Activated T-cell treated with anti-CD3 and anti-CD28 coated beads for 24 hours (primary cell): ENCODE data around the gene ESF1.

ENCODE experiments used
- DNase-seq: peaks from one replicate; pipeline ENCODE4 v3.0.0-alpha.2; 2020; ENCODE audit warnings: low read depth

ESF1 gene

GRCh38 chr20:13676682-13677081, 108.0 kb downstream of the ESF1 start:
- DNase-seq = no peak

DNA sequence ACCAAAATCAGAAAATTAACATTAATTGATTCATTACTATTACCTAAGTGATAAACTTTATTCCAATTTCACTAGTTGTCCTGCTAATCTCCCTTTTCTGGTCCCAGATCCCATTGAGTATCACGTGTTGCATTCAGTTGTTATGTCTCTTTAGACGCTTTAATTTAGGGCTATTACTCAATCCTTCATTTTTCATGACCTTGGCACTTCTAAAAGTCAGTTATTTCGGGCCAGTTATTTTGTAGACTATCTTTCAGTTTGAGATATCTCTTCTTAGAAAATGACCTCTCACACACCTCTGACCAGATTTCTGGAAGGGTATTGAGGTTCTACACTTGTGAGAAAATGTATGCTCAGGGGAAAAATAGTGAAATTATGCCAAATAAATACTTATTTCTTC, 112.0 kb downstream of the ESF1 start:
- no peak for DNase-seq

GRCh38 chr20:13671916-13672378, 112.8 kb downstream of the ESF1 start:
- no peak for DNase-seq

DNA sequence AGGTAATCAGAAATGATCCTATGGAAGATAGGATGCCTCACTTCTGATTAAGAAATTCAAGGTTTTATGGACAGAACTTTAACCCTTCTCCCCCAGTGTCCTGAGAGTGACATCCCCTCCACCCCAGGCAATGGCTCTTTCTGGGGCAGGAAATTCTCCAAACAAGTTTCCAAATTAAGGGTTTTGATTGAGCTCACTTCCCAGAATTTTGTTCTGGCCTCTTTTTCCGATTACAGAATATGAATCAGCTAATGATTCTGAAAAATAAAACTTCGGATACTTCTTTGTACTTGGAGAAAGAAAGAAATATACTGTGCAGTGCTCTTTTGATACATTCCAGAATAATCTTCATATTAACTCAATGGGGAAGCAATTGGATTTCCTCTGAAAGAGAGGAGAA, 113.2 kb downstream of the ESF1 start:
- DNase-seq = no peak

GRCh38 chr20:13670160-13670559, 114.6 kb downstream of the ESF1 start:
- no peak for DNase-seq

- DNase-seq = no peak
These were observed 118.9 kb downstream of the ESF1 start for GRCh38 chr20:13665709-13666395.
